Fibroblast of pulmonary artery (primary cell): ENCODE results near the gene TDRD9.

Experiments
- DNase-seq: peaks from one replicate; pipeline ENCODE4 v3.0.0-alpha.2; 2010; ENCODE audit warnings: low read depth
- H3K4me3 ChIP-seq: replicated peaks from 2 replicates; pipeline ENCODE4 v1.5.1; 2011; ENCODE audit warnings: low read depth, mild to moderate bottlenecking, control low read depth, low read length, moderate library complexity
- TF ChIP-seq, protein P1 (sequence below): IDR thresholded peaks from 2 replicates; pipeline ENCODE4 v1.5.1; 2011; ENCODE audit warnings: mild to moderate bottlenecking, control low read depth, low read length, inconsistent platforms; ENCODE audit errors: missing control alignments

The TDRD9 gene

GRCh38 chr14:104085889-104086201 lies 157.6 kb downstream of the TDRD9 start:
- TF ChIP-seq, protein P1, sequence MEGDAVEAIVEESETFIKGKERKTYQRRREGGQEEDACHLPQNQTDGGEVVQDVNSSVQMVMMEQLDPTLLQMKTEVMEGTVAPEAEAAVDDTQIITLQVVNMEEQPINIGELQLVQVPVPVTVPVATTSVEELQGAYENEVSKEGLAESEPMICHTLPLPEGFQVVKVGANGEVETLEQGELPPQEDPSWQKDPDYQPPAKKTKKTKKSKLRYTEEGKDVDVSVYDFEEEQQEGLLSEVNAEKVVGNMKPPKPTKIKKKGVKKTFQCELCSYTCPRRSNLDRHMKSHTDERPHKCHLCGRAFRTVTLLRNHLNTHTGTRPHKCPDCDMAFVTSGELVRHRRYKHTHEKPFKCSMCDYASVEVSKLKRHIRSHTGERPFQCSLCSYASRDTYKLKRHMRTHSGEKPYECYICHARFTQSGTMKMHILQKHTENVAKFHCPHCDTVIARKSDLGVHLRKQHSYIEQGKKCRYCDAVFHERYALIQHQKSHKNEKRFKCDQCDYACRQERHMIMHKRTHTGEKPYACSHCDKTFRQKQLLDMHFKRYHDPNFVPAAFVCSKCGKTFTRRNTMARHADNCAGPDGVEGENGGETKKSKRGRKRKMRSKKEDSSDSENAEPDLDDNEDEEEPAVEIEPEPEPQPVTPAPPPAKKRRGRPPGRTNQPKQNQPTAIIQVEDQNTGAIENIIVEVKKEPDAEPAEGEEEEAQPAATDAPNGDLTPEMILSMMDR = no peak
- DNase-seq = no peak
- no peak overlapping the region for H3K4me3 ChIP-seq

DNA sequence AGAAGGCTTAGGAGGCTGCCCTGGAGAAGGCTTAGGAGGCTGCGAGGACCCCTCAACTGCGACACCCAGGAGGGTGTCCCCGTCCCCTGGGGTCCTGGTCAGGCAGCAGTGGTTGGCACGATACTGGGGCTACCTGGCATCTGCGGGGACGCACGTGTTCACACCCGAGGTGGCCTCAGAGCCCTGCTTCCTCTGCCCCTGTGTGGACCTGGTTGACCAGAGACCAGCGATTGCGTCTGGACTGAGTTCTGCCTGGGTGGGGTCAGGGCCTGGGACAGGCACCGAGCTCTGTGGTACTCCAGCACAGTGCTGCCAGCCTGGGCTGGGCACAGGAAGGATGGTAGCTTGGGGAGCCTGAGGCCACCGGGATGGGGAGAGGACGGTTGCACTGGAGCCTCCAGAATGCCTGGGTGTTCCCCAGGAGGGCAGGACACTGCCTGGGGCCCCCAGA lies 158.0 kb downstream of the TDRD9 start:
- DNase-seq = no peak
- no peak overlapping the region for H3K4me3 ChIP-seq
- TF ChIP-seq, protein P1 = no peak

DNA sequence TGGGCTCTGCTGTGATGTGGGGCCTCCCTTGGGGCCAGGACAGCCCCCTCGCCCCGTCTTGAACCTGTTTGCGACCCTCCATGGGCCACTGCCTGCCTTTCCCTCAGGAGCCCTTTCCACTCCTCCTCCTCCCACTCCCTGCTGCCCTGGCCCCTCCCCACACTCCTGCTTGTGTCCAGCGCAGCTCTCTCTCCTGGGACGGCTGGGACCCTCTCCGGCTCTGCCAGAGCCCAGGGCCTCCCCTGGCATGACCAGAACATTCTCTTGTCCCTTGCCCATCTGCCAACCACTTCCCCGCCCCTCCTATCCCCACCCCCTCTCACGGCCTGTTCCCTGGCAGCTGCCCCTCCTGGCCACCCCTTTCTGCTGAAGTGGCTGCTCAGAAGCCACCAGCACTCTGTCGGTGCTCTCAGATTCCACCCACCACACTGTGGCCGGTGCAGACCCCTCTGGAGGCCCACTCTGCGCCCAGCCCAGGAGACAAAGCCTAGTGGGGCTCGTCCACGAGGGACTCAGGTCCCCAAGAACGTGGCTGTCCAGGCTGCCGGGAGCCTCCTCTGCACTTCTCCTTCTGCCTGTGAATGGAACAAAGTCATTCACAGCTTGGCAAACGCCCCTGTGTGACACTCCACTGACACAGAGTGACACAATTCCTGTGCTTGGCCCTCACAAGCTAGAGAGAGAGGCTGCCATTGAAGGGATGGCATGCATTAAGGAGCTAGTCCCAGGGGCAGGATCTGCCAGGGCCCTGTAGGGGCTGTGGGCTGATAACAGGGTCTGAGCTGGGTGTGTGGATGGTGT lies 158.6 kb downstream of the TDRD9 start:
- H3K4me3 ChIP-seq = no peak overlapping the region
- DNase-seq = no peak
- TF ChIP-seq, protein P1 = no peak

DNA sequence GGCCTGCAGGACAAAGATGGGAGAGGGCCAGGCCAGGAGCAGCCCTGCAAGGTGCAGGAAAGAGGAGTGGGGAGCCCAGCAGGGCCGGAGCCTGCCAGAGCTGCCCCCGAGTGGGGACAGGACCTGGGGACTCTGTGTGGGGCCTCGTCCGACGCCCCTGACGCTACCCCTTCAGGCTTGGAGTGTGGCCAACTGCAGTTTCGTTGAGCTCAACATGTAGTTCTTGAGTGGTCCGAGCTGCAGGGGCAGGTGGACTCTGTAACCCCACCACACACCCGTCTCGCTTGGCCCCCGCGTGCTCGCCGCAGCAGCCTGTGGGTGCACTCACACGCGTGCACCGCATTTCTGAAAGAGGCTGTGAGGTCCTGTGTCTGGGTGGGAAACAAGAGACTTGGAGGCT lies 159.2 kb downstream of the TDRD9 start:
- TF ChIP-seq, protein P1 = no peak
- no peak for DNase-seq

DNA sequence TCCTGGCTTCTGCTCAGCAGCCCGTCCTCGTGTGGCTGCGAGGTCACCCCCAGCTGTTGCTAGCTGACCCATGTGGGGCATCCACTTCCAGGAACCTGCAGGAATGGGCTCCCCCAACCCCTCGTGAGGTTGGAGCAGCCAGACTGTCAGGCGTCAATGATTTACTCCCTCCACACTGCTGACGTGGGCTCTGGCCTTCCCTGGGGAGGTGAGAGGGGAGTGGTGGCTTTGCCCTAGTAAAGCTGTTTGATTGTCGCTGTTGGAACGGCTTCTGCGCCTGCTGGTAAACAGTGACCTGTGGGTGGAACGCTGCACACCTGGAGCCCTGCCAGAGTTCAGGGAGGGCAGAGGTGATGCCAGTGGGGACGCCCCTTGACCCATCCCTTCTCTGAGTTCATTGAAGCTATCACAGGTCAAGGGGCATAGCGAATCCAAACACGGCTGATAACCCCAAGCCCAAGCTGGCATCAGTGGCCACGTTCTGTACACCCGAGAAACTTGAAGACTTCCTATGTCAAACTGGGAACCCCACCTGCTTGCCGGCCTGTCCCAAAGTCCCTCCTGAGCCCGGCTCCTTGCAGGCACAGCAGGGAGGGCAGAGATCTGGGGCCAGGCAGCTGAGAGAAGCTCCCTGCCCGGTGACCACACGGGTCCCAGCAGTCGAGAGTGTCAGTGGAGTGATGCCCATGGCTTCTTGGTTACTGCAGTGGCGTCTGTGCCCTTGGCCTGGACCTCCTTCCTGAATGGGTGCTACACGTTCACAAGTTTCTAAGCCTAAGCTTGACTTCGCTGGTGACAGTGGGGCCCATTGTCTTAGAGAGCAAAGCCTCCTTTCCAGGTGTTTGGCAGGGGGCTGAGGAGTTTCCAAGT lies 160.0 kb downstream of the TDRD9 start:
- no peak overlapping the region for H3K4me3 ChIP-seq
- TF ChIP-seq, protein P1 = no peak
- DNase-seq = no peak

More for the DNA sequence above, 159.2 kb downstream of the TDRD9 start:
- H3K4me3 ChIP-seq = no peak overlapping the region

DNA sequence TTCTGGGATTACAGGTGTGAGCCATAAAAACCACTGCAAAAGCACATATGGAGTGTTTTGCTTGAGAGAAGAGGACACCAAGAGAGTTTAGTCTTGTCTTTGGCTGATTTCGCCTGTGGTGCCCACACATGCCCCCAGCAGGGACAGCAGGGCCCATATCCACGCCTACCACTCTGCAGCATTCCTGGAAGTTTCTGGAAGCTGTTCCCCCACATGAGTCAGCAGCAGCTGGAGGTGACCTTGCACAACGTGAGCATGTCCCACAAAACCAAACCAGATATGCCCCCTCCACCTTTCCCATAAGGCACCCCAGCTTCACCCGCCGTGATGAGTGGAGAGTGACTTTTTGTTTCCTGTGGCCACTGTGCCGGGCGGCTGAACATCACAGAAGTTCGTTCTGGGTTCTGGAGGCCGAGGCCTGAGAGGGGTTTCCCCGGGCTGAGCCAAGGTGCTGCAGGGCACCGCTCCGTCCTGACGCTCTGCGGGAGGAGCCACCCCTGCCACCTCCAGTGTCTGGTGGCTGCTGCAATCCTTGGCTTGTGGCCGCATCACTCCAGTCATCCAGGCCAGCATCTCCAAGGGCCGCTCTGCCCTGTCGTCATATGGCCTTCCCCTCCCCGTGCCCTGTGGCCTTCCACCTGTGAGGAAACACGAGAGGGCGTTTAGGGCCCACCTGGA lies 162.0 kb downstream of the TDRD9 start:
- no peak overlapping the region for H3K4me3 ChIP-seq
- TF ChIP-seq, protein P1 = no peak
- no peak for DNase-seq
